Stimulated activated CD4-positive, alpha-beta T cell treated with anti-CD3 and anti-CD28 coated beads, Interleukin-4, amount 100 ng/mL, for 4 hours (primary cell): ENCODE results near the gene PDCD6IP.

Source experiments
- DNase-seq, 2 experiments: peaks; one replicate each; pipeline ENCODE4 v3.0.0-alpha.2; 2020

Gene PDCD6IP

GRCh38 chr3:33898901-33899300 is 100.5 kb downstream of the PDCD6IP start:
- DNase-seq = no peak

- DNase-seq = no peak
Measured at GRCh38 chr3:33900440-33900808, 102.0 kb downstream of the PDCD6IP start.

- DNase-seq = no peak
Measured at GRCh38 chr3:33900809-33901505, 102.5 kb downstream of the PDCD6IP start.

- no peak for DNase-seq
Measured at GRCh38 chr3:33901862-33902563, 103.6 kb downstream of the PDCD6IP start.

GRCh38 chr3:33904730-33905129 is 106.3 kb downstream of the PDCD6IP start:
- no peak for DNase-seq

GRCh38 chr3:33908250-33908851 is 109.9 kb downstream of the PDCD6IP start:
- DNase-seq = no peak

GRCh38 chr3:33909547-33909946 is 111.1 kb downstream of the PDCD6IP start:
- DNase-seq = no peak

GRCh38 chr3:33910031-33910430 is 111.6 kb downstream of the PDCD6IP start:
- DNase-seq = no peak

- no peak for DNase-seq
Measured at GRCh38 chr3:33911525-33912322, 113.3 kb downstream of the PDCD6IP start.

- no peak for DNase-seq
Measured at GRCh38 chr3:33914212-33914611, 115.8 kb downstream of the PDCD6IP start.

GRCh38 chr3:33914731-33915379 is 116.4 kb downstream of the PDCD6IP start:
- DNase-seq = no peak

GRCh38 chr3:33915796-33916546 is 117.5 kb downstream of the PDCD6IP start:
- DNase-seq = no peak

- DNase-seq = no peak
Measured at GRCh38 chr3:33918126-33918756, 119.8 kb downstream of the PDCD6IP start.
